ENCODE results near the gene ATP5MC2.
"Not testable (repeated sequence)": the region's sequence is repeated elsewhere in the genome, so short reads cannot be mapped to it uniquely, and the experiment has no call there.

GRCh38 chr12:53680061-53680460 is 4.2 kb upstream of the ATP5MC2 start:
- not testable (repeated sequence) for TF ChIP-seq HDAC2 (IDR thresholded peaks at IDR 0.05); POLR2AphosphoS5 (IDR thresholded peaks at IDR 0.05; ENCODE audit: control insufficient read depth, insufficient read depth, low read depth, low read length); PKNOX1 (IDR thresholded peaks at IDR 0.05); ZNF395 (CRISPR knock-in tag; IDR thresholded peaks at IDR 0.05); CCNT2 (IDR thresholded peaks at IDR 0.05; ENCODE audit: borderline replicate concordance, extremely low read depth, insufficient read length, low read depth, low read length); USF2 (CRISPR knock-in tag; IDR thresholded peaks at IDR 0.05); ZMIZ1 (IDR thresholded peaks at IDR 0.05; ENCODE audit: low read depth in 2 of 2, low read length in 2 of 2); NCOA1 (IDR thresholded peaks at IDR 0.05; ENCODE audit: low read depth); EP300 (IDR thresholded peaks at IDR 0.05; ENCODE audit: low read length); RFX1 (IDR thresholded peaks at IDR 0.05)

All from K562 (cell line).